HepG2 (cell line): ENCODE measurements around the gene OR14A2.

Source experiments
- CTCF ChIP-seq: sonication (generic); formaldehyde crosslinking; IDR thresholded peaks from 2 replicates; pipeline ENCODE4 v1.5.0; 2020; ENCODE audit warnings: mild to moderate bottlenecking, missing genetic modification reagents, moderate library complexity
- EHMT2 ChIP-seq: fragments of 200-600 bp; sonication (generic); IDR thresholded peaks from 2 replicates; pipeline ENCODE4 v1.7.0; 2017; ENCODE audit warnings: antibody characterized with exemption, low read depth, low read length, borderline replicate concordance
- HNF4A ChIP-seq: sonication (generic); formaldehyde crosslinking; IDR thresholded peaks from 2 replicates; pipeline ENCODE4 v1.4.0; 2020; ENCODE audit warnings: missing genetic modification reagents
- MYC ChIP-seq: sonication (generic); formaldehyde crosslinking; IDR thresholded peaks from 2 replicates; pipeline ENCODE4 v1.9.0; 2021; ENCODE audit warnings: missing genetic modification reagents, borderline replicate concordance
- NFIC ChIP-seq: IDR thresholded peaks from 2 replicates; pipeline ENCODE4 v1.6.1; 2012; ENCODE audit warnings: mild to moderate bottlenecking, low read length, inconsistent platforms
- POGK ChIP-seq: sonication (generic); formaldehyde crosslinking; conservative IDR thresholded peaks from 2 replicates; pipeline ENCODE4 v1.8.0; 2022; ENCODE audit warnings: mild to moderate bottlenecking, moderate library complexity, missing genetic modification reagents
- ZFP41 ChIP-seq: sonication (generic); formaldehyde crosslinking; IDR thresholded peaks from 2 replicates; pipeline ENCODE4 v1.4.0; 2020; ENCODE audit warnings: mild to moderate bottlenecking, missing genetic modification reagents, borderline replicate concordance
- ZNF720 ChIP-seq: sonication (generic); formaldehyde crosslinking; IDR thresholded peaks from 2 replicates; pipeline ENCODE4 v1.4.0; 2020; ENCODE audit warnings: missing genetic modification reagents
- ZSCAN30 ChIP-seq: sonication (generic); formaldehyde crosslinking; IDR thresholded peaks from 2 replicates; pipeline ENCODE4 v1.5.0; 2020; ENCODE audit warnings: mild to moderate bottlenecking, missing genetic modification reagents
- TF ChIP-seq, protein P1 (sequence below): sonication (generic); formaldehyde crosslinking; IDR thresholded peaks from 2 replicates; pipeline ENCODE4 v1.4.0; 2020; ENCODE audit warnings: mild to moderate bottlenecking, missing genetic modification reagents

- TF ChIP-seq ZNF720, result no peak
- TF ChIP-seq, protein P1, sequence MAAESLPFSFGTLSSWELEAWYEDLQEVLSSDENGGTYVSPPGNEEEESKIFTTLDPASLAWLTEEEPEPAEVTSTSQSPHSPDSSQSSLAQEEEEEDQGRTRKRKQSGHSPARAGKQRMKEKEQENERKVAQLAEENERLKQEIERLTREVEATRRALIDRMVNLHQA, result no peak
- no peak for TF ChIP-seq ZSCAN30 (CRISPR knock-in tag)
- TF ChIP-seq EHMT2, result no peak
- TF ChIP-seq MYC (CRISPR knock-in tag), result no peak
- TF ChIP-seq ZFP41, result no peak
- TF ChIP-seq CTCF (CRISPR knock-in tag), result no peak
- no peak for TF ChIP-seq NFIC
- no peak for TF ChIP-seq HNF4A (CRISPR knock-in tag)
- TF ChIP-seq POGK (CRISPR knock-in tag), result no peak
These were observed 31.4 kb downstream of the OR14A2 start, which contains the start of gene OR6F1 for GRCh38 chr1:247716546-247716945.
